HG03457 (cell line): Measurements from ENCODE around the gene MBNL1.

ENCODE experiments used
- ATAC-seq: cut with Tn5 transposase; IDR thresholded peaks from one replicate; pipeline ENCODE4 v1.9.1; 2021; ENCODE audit warnings: moderate number of reproducible peaks; ENCODE audit not compliant: unreplicated experiment

MBNL1 gene

DNA sequence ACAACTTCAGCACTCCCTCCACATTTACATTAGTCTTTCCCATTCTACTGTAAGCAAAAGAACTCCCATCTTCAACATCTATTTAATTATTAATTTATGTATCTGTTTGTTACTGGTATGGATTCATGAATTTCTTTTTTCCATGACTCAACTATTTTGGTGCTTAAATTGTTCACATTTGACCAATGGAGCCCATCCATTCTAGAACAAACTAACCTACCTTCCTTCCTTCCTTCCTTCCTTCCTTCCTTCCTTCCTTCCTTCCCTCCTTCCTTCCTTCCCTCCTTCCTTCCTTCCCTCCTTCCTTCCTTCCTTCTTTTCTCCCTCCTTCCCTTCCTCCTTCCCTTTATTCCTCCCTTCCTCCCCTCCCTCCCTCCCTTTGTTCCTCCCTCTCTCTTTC lies 16.8 kb upstream of the MBNL1 start:
- no peak for ATAC-seq

DNA sequence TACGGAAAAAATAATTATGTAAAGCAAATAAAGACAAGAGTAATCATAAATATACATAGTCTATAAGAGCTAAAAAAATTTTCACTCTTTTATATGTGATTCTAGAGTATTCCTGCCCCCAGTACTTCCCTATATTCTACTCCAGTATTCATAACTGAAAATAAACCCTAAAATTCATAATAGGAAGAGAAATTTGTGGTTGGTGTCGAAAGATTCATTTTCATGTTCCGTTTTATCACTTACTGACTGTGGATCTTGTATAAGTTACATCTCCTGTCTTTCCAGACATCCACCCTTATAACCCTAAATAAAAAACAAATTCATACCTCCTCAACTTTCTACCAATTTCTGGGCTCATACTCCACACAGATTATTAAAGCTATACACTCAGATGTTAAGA lies 16.0 kb upstream of the MBNL1 start:
- ATAC-seq, result no peak

DNA sequence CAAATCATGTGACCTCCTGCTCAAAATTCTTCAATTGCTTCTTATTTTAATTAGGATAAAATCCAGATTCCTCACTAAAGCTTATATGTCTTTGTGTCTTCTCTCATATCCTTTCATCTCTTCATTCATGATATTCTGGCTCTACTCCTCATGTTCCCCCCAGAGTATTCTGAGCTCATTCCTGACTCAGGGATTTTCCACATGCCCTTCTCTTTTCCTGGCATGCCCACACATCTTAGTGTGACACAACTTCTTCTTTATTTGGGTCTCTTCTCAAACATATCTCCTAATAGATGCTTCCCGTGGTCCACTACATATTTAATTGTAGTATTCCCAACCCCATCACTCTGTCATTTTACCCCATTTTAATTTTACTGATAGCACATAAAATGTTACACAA lies 15.2 kb upstream of the MBNL1 start:
- ATAC-seq, result no peak

DNA sequence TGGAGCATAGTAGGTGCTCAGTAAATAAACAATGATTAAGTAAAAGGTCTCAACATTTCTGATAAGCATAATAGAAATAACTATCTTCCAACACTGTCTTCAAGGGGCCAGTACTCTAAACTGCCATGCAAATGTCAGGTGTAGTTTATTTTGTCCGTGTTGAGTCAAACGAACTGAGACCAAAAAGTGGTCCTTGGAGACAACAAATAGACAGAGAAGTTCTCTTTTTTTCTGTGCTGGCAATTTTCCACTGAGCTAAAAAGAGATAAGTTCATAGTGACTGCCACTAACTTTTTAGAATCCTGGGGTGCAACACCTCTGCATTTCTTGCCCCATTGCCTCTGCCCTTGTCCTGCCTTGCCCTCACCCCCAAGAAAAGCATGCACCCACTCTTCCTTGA lies 14.7 kb upstream of the MBNL1 start:
- no peak for ATAC-seq

DNA sequence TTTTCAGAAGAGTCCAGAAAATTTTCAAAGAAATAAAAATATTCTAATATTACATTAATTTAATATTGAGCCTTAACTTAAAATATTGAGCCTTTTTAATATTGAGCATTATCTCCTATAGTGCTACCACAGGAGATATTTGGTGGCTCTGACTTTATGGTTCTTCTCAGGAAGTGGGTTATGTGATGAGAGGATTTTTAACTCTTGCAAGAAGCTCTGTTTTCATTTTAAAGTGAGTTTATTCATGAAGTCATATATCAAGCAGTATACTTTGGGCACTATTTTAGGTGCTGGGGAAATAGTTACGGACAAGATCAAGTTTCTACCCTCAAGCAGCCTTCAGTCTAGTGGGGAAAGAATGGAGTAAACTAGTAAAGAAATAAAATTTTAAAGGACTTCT lies 13.4 kb upstream of the MBNL1 start:
- ATAC-seq, result no peak

DNA sequence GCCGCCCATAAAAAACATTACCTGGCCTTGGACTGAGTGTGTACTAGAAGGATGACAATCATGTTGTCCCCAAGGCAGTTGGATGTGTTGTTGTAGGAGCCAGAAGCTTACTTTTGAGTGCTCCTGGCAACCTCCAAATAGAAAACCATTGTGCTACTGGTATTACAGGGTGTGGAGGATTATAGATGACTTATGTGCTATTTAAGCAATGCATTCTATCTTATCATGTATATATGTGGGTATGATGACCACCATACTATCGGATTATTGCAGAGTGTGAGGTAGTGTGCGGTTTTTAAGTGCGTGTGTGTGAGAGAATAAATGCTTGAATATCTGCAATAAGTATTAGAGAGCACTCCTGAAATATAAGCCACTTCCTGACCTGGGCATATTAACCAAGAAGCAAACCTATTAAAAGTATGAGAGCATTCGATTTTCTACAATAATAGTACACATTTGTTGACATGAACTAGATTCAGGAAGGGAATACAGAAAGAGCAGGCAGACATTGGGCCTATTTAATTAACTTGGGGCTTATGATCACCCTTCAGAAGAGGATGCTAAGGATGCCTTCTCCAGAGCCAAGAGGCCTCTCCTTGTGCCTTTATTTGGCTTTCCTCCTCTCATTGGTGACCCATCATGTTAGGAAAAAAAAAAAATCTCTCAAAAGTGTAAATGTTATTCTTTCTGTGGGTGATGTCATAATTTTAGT lies 11.7 kb upstream of the MBNL1 start:
- no peak for ATAC-seq

DNA sequence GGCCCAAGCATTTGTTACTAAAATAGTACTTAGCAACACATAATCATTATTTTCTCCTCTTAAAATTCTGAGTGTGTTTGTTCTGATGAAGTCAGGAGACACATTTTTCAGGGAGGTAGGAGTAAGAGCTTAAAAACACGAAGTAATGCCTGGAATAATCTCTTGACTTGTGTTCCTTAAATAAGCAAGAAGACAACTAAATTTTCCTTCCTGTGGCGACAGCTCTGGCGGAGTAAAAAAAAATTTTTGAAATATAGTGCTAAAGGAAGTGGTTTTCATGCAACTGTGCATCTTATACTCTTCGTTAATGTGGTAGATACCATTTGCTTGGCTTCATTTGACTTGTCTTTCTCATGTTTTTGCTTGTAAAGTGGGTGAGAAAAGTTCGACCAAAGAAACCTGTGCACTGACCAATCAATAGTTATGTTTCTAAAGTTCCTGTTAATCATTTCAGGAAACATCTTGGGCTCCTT lies 11.1 kb upstream of the MBNL1 start:
- peak; percentile 64 for ATAC-seq

DNA sequence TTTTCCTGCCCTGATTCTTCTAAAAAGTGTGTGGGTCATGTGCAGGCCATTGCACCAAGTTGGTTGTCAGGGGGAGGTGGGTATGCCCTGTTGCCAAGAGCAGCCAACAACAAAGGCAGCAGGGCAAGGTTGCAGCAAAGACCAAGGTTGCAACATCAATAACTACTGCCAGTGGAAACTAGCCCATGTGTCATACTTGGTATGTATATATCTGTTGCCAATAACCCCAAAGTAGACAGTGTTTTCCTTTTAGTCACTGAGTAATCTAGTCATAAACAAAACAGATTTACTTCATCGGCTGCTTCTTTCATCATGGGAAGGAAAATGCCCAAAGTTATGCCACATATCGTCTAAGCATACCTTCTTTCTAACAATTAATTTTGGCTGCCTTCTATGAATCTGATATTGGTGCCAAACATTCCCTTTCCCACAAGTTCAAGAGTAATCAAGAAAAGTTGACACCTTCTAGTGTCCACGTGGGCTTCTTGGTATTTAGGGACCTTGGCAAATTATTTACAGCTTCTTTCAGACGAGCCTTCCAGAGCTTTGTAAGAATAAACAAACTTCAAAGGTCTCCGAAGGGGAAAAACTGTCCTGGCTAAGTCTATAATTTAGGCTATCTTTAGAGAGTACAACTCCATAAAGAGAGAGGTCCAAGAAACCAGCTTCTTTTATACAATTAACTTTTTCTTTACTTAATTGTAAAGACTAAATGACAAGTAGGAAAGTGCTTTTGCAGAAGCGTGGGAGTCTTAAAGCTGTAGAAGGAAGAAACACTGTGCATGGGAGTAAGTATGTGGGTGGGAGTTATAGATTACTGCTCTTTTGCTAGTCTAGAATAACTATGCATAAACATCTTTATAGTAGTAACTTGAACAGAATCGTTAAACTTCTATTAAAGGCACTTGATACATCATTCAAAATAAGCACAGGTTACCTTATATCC lies 10.0 kb upstream of the MBNL1 start:
- peak; percentile 43 for ATAC-seq

DNA sequence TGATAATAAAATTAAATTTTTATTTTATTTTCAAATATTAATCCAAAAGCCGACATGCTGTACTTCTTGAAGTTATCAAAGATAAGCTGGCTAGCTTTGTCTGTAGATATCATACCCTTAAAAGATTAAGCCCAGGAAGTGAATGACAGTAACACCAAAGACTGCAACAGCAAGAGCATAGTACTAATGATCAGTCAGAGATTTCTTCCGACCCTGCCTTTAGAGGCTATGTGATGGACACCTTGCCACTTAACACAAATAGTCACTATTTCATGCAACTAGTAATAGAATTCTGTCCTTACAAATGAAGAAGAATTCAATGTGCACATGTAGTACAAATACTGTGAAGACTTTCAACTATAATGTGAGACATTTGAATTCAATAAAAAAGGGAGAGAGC lies 9.3 kb upstream of the MBNL1 start:
- ATAC-seq, result no peak

DNA sequence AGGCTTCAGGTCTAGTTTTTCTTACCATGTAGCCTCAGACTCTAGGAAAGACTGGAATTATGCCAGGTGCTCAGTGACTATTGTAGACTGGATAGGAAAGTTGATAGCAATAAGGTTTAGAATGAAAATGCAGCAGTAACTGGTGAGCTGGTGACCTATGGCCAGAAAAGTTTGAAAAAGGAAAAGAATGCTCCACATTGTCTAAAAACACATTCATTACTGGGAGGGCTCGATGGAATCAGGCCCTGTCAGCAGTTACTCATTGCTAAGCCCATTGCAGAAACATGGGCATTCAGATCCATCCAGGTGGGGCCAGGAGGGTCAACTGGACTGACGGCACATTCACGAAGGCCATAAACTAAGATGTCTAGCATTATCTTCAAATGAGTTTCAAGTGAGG lies 8.7 kb upstream of the MBNL1 start:
- ATAC-seq, result no peak

DNA sequence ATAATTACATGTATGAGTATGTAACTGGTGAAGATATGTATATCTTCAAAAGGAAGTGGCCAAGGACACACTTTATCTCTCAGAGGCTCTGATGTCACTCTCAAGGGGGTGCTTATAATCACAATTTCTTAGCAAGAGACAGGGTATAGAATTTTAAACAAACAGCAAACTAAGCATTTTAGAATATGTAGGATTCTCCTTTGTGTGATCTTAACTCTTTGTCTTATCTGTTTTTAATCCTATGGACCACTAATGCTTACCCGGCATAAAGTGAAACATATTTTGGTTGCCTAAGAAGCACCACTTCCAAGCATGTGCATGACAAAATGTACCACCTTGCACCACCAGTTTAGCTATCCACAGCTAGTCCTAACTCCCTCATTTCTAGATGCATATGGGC lies 8.2 kb upstream of the MBNL1 start:
- no peak for ATAC-seq

DNA sequence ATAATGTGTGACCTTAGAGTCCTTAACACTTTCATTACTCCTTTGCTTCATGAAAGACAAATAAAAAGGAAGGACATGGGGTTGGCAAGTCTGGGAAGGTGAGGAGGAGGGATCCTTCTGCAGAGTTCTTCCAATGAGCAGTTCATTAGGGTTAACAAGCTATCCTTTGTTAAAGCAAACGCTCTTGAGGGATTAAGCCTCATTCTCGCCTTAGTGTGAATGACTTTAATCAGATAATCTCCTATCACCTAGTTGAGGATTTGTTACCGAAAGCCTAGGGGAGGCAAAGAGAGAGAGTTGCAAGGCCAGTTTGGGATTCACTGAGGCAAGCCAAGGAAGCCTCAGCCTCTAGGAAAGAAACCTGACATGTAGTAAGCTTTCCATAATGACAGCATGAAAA lies 7.4 kb upstream of the MBNL1 start:
- ATAC-seq, result no peak

DNA sequence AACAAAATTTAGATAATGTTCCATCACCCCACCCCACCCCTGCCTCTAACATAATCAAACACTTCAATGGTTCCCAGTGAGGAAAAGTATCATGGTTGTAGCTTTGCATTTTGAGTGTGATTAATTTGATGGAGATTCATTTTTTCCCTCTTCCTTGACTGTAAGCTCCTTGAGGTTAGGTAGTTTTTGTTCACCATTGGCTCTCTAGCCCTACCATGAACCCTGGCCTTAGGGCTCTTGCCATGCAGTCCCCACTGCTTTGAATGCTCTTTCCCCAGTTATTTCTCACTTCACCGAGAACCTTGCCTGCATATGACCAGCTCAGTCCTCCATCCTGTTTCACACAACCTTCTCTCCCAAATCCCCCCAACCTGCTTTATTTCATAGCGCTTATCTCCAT lies 5.0 kb upstream of the MBNL1 start:
- no peak for ATAC-seq

DNA sequence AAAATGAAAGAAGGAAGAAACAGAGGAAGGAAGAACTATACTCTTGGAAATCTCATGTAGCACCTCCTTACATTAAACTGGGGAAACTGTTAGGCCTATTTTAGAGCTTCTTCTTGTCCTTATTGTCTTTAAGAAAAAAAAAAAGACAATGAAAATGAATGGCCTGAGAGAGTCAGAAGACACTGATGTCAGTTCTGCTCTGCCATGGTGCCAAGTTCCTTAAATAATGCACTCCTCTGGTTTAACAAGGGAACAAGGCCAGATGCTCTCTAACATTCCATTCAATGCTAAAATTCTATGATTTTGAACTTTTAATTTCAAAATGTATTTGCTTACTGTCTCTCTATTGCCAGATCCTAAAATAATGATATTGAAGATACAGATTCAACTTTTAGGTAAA lies 4.4 kb upstream of the MBNL1 start:
- no peak for ATAC-seq

DNA sequence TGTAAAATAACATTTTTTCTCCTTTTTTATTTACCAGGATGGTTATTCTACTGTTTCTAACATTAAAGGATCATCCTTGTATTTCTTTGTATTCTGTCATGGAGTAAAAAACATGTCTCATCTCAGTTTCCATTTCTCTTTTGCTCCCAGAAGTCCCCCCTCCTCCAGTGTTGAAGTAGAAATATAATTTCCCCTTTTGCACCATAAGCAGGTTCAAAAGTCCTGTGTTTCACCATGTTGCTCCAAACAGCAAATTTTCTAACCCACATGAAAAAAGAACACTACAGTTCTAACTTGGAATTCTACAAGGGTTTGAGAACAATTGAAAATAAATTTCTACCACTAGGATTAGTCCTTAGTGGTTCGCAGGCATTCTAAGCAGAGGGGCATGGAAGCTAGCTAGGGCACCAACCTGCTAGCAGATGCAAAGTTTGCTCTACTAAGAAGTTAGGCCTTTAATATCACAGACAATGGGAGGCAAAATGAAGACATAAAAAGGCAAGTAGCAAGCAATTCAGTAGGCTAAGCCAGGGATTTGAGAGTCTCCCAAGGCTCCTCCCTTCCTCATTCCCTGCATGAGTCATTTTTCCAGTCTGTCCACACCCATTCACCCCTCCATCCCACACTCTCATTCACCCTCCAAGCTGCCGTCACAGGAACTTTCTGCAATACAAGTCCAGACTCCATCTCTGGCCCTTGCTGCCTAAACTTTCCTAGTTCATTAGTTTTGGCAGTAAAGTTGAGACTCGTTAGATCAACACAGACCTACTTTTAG lies 2.3 kb upstream of the MBNL1 start:
- ATAC-seq, result no peak

DNA sequence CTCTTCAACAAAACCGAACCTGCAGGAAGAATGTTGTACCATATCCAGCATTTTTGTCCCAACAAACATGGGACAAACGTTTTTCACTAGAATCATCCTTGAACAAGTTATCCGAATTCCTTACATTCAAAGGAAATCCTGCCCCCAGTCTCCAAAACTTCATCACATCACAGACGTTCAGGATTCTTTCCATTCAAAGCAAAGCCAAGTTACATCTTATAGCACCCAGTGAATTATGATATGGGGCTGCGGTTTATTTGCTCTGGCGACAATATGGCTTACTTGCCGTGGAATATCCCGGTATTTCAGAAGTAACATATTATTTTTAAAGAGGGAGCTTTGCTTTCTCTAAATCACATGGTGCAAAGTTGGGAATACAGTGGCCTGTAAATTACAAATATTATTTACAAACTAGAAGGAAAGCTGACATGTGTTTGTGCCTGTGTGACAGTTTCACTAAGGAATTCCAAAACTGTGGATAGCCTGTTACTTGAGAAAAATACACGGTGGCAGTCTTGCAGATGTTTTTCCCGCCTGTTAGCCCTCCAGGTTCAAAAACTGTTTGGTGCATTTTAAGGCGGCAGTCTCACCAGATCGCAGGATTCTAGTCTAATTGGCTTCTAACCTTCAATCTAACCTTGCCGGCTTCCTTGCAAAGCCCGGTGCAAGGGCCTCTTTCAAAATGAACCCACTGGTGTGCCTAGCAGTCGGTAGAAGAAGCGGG lies 736 bp upstream of the MBNL1 start:
- no peak for ATAC-seq

DNA sequence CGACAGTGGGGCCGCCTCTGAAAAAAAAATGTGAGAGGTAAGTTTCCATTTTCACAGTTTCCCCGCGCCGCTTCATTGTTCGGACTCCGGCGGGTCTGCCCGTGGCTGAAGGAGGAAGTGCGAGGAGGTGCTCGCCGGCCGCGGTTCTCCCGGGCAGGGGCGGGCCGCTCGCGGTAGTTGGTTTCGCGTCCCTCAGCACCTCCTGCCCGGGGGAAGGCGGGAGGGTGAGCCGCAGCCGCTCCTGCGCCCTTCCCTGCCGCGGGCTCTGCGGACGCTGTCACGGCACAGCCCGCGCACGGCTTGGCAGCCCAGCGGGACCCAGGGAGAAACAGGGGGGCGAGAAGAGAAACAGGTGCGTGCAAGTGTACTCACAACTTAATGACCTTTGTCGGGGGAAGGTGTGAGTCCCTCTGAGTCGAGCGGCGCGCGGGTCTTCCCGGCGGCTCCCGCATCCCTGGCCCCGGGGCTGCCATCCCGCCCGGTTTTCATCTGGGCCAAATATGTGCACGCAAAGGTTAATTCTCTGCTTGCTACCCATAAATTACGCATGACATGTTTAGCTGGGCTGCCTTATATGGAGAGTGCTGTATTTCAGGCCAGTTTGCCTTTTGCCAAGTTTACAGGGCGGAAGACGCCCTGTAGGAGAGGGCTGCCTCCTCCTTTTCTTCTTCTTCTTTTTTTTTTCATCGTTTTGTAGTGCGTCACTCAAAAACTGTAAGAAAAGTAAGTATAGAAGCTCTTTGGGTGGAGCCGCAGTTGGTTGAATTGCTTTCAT lies 514 bp downstream of the MBNL1 start:
- ATAC-seq, result peak; percentile 45

DNA sequence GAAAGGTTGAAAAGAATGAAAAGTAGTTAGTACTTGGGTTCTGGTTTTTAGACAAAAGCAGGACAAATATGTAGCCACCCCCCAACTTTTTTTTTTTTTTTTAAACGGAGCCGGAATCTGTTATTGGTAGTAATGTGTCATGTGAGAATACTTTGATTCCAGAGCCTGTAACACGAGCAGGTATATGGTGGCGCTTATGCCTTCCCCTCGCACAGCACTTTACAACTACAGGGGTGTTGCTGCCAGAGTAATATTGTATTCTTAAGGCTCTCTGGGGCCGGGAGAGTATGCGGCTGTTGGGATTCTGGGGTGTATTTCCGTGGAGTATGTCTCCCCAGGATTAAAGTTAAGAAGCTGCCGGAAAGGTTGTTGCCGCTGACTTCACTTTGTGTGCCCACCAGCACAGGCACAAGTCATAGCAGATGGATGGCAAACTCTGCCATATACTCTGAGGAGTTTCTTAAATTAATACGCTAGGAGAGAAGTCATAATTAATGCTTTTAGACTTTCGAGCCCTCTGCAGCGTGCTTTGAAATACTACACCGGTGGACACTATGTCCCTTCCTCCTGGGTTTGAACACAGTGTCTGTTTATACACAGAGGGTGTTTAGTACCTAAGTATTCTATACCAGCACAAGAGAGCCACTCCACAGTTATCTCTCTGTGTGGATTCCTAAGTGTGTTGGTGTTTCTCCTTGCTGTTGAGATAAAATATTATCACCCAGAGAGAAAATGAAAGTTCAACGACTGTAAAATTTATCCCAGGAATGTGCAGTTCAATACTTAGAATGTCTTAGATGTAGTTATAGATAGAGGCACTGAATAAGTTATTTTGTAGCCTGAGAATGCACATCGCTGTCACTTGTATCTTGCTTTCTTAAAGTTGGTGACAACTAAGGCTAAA lies 1.4 kb downstream of the MBNL1 start:
- no peak for ATAC-seq

DNA sequence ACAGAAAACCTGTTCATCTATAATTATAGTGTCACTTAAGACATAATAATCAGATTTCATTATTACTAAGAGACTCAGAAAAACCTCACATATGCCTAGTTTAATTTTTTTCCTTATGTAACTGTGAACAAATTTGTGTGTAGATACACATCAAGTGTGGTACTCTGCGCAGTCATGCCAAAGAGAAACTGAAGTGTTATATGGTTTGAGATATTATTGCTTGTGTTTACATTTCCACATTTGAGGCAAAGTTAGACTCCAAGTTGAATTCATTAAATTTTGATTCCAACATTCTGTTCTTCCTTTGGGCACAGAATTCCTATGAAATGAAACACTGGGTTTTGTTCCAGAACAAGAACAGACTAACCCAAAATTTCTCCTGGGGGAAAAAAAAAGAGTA lies 2.2 kb downstream of the MBNL1 start:
- ATAC-seq, result no peak
